G401 (cell line): ENCODE results near the gene HLF. TPM values are rescaled to one million over a fixed set of nuclear protein-coding genes. Genes with fewer than 3 reads are reported as not detected.

Experiments used
- DNase-seq: peaks from one replicate; pipeline ENCODE4 v3.0.0-alpha.2; 2015; ENCODE audit warnings: low spot score
- in situ Hi-C: cut with HindIII; loops from 2 replicates; pipeline ENCODE4 v1.10.0; 2016; ENCODE audit warnings: low sequenced_read_pairs, mixed read lengths
- total RNA-seq: library from RNA; depleted of rRNA; stranded (reverse); fragments of >200 nt; shearing (Covaris generic); gene quantifications from 2 replicates; pipeline ENCODE4 v1.2.3, GENCODE V29; 2014

HLF gene
- total RNA-seq, 1 experiment from 2014 or later, result 0.95 TPM

DNA sequence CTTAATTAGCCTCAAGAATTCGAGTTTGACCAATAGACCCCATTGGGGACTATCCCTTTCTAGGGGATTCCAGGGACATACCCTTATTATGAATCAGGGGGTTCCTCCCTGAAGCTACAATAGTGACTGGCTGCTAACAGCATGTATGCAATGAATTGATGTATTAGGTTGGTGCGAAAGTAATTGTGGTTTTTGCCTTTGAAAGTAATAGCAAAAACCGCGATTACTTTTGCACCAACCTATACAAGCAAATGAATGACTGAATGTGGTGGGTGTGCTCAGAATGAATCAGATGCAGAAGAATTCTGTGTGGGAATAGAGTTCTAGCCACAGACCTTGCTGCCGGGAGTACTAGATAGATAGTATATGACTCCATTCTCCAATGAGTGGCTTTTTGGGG is 76.7 kb downstream of the HLF start:
- DNase-seq, result no peak
- in situ Hi-C loops, result no loop called here

DNA sequence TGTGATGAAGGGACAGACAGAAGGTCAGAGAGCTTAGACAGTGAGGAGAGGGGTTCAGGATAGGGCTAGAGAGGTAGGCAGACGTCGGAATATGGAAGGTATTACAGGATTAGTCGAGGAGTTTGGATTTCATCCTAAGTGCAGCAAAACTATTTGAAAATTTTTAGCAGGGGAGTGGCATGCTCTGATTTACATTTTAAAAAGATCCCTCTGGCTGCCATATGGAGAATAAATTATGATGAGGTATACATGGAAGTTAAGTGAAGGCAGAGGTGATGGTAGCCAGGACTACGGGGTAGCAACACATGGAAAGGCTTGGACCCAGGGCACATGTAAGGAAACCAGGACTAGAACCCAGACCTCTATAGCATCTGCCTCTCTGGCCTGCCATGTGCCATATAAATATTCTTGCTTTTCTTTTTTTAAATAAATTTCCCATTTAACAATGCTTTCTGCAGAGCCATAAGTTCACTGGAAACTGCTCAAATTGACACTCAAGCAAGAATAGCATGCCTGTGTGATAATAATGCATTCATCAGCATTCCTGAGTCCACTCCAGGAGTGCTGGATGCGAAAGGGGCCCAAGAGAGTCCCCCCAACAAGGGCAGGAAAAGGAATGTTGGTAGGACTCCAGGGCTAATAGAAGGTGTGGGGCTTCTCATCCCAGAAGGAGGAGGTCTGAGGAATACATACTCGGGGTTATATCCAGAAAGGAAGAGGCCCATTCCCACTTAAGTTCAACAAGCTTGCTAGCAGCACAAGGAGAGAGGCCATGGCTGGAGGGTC is 78.2 kb downstream of the HLF start:
- in situ Hi-C loops, result no loop called here
- no peak for DNase-seq

GRCh38 chr17:55343900-55344513 is 79.2 kb downstream of the HLF start:
- in situ Hi-C loops, result no loop called here
- no peak for DNase-seq

- no peak for DNase-seq
- in situ Hi-C loops, result no loop called here
These were observed 79.8 kb downstream of the HLF start for GRCh38 chr17:55344514-55344997.

DNA sequence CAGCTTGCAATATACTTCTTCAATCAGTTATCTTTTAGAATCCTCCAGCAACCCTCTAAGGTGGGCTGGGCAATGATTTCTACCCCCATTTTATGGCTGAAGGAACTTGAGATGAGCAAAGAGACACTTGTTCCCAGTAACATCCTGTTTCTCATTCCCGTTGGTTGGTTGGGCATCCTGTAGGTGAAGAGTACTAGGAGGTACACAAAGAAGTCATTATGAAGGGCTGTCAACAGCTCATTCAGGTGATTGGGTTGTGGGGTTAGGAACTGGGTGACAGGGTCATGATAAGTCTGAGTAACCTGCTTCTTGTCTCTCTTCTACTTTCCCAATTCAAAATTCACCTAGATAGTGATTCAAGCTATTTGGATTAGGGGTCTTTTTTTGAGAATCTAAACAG is 80.4 kb downstream of the HLF start:
- no peak for DNase-seq
- in situ Hi-C loops, result no loop called here

DNA sequence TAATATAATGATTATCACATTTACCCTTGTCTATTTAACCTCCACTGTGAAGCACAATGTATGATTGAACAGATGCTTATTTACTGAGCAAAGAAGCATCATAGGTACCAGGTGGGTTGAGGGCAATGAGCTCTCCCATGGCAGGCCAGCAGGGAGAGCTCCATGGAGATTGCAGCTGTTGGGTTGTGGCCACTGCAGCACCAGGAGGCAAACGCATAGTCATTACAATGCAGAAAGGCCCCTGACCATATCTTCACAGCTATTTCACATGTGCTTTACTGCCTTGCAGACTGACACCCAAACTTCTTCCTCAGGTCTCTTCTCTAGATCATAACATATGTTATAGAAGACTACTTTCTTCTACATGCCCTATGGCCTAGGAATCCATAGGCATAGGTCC is 81.9 kb downstream of the HLF start:
- in situ Hi-C loops, result no loop called here
- DNase-seq, result no peak

DNA sequence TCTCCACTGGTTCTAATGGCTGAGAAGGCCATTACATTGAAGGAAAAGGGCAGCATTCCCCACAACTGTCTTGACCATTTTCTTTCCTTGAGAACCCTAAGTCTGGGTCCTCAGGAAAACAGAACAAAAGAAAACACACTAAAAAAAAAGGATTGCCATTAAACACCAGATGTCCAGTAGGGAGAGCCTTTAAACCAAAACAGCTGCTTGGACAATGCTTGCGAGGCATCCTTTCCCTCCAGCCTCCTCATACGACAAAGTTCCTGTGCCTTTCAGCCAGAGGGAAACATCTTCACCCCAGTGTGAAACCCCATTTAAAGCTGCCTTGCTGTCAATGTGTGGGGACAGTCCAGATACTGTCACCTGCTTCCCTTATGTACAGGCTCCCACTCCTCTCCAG is 82.6 kb downstream of the HLF start:
- in situ Hi-C loops, result no loop called here

DNA sequence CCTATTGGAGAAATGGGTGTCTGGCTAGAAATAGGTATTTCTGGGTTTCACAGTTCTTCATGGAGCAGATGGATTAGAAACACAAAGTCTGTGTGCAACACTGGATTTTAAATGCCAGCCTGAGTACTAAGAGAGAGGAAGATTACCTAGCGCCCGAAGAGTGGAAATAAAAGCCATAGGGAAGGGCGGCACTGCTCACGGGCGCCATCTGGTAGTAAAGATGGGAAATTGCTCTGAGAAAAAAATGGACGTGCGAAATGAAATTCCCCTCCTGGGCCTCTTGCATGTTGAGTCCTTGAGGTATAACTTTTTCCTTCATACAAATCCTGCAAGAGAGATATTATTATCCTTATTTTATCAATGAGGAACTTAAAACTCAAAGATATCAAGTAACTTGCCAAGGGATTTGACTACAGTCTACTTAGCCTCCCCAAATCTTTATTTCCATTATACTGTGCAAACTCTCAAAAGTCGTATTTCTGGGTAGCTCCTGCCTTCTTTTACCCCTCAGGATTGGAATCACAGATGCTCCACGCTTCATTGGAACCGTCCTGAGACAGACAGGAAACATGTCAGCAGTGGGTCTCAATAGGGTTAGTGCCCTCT is 84.1 kb downstream of the HLF start:
- peak; percentile 75 for DNase-seq
- in situ Hi-C loops, result no loop called here

More for the DNA sequence above, 82.6 kb downstream of the HLF start:
- DNase-seq, result no peak

DNA sequence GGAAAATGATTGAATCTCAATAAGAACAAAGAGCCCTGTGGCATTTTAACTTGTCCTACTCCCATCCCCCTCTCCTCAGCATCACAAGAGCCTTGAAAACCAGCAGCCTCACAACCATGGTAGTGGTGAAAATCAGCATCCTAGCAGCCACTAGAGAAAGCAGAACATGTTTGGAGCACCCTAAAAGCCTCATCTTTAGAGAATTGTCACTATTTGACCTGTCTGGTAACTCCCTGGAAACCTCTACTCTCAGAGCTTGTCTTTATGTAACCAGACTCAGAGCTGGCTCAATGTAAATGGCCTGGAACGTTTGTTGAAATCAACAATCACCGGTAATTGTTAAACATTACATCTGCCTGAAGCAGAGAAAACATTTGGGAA is 86.1 kb downstream of the HLF start:
- no peak for DNase-seq
- in situ Hi-C loops, result no loop called here

GRCh38 chr17:55351226-55351625 is 86.5 kb downstream of the HLF start:
- in situ Hi-C loops, result no loop called here
- DNase-seq, result no peak

DNA sequence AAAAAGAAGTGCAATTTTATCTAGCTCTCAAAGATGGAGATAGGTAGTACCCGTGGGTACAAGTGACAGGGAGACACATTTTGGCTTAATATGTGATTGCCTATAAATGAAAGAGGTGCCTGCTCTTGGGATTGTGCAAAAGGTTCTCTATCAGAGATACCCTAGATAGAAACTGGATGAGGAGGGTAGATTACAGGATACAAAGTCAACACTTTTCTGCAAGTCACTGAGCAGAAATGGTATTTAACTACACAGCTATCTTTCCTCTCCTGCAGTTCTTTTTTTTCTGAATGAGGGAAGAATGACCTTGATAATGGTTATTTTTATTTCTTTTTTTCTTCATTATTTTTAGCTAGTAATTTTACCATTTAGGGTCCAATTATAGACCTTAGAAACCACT is 89.2 kb downstream of the HLF start:
- in situ Hi-C loops, result no loop called here

GRCh38 chr17:55354941-55355340 is 90.2 kb downstream of the HLF start:
- in situ Hi-C loops, result no loop called here
- DNase-seq, result no peak

More for the DNA sequence above, 89.2 kb downstream of the HLF start:
- no peak for DNase-seq

- in situ Hi-C loops, result no loop called here
These were observed 91.9 kb downstream of the HLF start for GRCh38 chr17:55356434-55357328.

GRCh38 chr17:55360971-55361370 is 96.2 kb downstream of the HLF start:
- in situ Hi-C loops, result no loop called here
- no peak for DNase-seq

More at GRCh38 chr17:55356434-55357328, 91.9 kb downstream of the HLF start:
- DNase-seq, result peak; percentile 64

DNA sequence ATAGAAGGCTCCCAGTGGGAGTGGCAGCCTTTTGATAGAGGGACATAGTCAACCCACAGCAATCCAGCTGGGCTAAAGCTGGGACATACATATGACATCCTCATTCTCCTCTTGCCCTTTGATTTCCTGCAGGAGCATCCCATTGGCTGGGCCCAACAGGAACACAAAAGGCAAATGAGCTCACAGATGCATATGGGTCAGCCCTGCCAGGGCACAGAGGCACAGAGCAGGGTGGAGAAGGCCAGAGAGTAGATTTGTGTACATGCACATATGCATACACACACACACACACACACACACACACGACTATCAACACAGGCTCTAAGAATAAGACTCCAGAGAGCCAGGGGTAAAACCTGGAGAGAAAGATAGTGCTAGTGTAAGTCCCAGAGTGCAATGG is 98.3 kb downstream of the HLF start:
- DNase-seq, result no peak
- in situ Hi-C loops, result no loop called here

DNA sequence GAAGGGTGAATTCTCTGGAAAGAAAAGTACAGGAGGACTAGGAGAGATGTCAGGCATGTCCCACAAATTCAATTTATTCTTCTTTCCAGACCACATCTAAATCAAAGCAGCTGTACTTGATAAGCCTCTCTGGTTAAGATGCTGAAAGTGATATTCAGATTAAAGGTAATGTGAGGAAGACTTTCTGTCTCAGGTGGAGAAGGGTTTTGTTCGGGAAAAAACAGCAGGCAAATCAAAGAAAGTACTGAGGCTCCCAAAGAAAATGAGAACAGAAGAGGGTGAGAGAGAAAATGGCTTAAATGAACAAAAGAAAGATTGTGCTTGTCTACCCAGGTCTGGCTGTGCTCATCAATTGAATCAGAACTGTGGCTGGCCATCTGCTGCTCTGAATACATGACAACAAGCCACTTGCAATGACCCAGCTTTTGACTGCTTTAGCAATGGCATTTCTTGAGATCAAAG is 101.3 kb downstream of the HLF start:
- in situ Hi-C loops, result no loop called here
- DNase-seq, result peak; percentile 21

GRCh38 chr17:55368706-55369105 is 103.9 kb downstream of the HLF start:
- no peak for DNase-seq
- in situ Hi-C loops, result no loop called here
